Measurements from ENCODE around the gene CCNY. TPM values are rescaled to one million over a fixed set of nuclear protein-coding genes. Genes with fewer than 3 reads are reported as not detected.

The CCNY gene
- total RNA-seq, 4 donors from 2014 or later, result 23.3 to 72.3 (median 26.7) TPM

DNA sequence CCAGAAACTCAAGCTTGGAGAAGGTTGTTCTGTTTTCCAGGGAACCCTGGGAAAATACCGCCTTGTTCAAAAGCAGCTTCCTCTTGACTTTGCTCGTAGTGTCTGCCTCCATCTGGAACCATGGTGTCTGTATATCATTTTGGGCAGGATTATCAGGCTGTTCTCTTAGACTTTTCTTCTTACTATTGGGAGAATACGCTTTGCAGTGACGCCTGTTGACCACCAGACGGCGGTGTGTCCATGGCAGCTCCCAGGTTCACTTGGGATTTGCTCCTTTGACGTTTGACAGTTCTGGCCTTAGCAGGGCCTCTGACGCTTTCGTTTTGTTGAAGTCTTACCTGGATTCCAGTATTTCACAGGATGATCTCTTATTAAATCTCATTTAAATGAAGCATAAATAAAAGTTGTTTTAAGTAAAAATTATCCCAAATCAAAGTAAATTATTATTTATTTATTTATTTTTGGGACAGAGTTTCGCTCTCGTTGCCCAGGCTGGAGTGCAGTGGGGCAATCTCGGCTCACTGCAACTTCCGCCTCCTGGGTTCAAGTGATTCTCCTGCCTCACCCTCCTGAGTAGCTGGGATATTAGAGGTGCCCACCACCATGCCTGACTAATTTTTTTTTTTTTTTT, 227.1 kb downstream of the CCNY start:
- WGBS, 2 donors, result 49 to 52% methylated on average over 13 of the region's 13 CpGs
- peak in 1 of 2 donors; percentile 91 for DNase-seq (ENCODE audit: low spot score in 2 of 2)
- intact Hi-C loops (cut with DNase I; ENCODE audit: low total_unique reads), result no loop called here
- TF ChIP-seq, protein P1, sequence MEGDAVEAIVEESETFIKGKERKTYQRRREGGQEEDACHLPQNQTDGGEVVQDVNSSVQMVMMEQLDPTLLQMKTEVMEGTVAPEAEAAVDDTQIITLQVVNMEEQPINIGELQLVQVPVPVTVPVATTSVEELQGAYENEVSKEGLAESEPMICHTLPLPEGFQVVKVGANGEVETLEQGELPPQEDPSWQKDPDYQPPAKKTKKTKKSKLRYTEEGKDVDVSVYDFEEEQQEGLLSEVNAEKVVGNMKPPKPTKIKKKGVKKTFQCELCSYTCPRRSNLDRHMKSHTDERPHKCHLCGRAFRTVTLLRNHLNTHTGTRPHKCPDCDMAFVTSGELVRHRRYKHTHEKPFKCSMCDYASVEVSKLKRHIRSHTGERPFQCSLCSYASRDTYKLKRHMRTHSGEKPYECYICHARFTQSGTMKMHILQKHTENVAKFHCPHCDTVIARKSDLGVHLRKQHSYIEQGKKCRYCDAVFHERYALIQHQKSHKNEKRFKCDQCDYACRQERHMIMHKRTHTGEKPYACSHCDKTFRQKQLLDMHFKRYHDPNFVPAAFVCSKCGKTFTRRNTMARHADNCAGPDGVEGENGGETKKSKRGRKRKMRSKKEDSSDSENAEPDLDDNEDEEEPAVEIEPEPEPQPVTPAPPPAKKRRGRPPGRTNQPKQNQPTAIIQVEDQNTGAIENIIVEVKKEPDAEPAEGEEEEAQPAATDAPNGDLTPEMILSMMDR (IDR thresholded peaks at IDR 0.05), result peak in 1 of 3 donors; percentile 50
- TF ChIP-seq POLR2A (IDR thresholded peaks at IDR 0.05), result no peak
- no peak overlapping the region for H3K4me3 ChIP-seq (ENCODE audit: low read depth, poor library complexity, severe bottlenecking)

DNA sequence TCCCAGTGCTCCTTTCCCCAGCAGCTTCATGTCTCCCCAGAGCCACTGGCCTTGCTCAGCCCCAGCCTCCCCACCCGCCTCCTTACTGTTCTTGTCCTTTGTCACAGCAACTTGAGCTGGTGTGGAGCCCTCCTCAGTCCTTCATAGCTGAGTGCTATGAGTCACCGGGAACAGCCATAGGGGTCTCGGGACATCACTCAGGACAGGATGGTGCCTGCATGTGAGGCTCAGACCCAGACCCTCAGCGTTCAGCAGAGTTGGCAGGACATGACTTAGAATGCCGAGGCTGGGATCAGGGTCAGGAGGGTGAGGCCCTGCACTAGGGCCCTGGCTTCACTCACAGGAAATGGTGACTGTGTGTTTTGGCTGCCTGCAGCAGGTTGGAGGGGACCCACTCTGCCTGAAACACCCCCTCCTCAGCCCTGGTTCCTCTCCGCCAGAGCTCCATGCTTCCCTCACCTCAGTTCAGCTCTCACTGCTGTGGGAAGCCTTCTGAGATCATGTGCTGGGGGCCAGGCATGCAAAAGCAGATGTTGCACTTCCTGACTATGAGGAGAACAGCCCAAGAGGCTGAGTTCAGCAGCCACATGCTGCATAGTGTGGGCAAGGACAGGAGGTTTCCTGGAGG, 228.1 kb downstream of the CCNY start:
- intact Hi-C loops (cut with DNase I; ENCODE audit: low total_unique reads), result no loop called here
- WGBS, 2 donors, result 65 to 82% methylated on average over 6 of the region's 6 CpGs
- no peak overlapping the region for H3K4me3 ChIP-seq (ENCODE audit: low read depth, poor library complexity, severe bottlenecking)
- no peak for TF ChIP-seq POLR2A (IDR thresholded peaks at IDR 0.05)
- TF ChIP-seq, protein P1 (IDR thresholded peaks at IDR 0.05), result no peak
- peak in 1 of 2 donors; percentile 85 for DNase-seq (ENCODE audit: low spot score in 2 of 2)

DNA sequence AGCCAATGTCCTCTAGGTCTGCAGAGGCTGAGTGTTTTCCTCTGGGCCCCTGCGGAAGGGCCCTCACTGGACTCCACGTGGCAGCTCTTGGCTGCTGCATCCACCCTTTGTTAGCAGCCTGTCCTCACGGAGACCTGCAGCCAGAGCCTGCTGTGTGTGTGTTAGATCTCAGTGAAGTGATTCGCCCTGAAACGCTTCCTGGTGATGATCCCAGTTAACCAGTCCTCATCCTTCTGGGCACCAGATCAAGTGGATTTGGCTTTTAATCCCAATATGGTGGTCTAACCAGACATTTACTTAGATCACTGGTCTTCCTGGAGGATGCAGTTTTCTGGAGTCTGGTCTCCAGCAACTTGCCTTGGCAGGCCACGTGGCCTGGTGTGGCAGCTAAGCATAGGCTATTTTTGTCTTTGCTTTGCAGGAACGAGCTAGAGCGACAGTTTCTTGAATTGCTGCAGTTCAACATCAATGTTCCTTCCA, 229.3 kb downstream of the CCNY start:
- WGBS, 2 donors, result 70 to 81% methylated on average over 7 to 8 of the region's 8 CpGs
- no peak overlapping the region for H3K4me3 ChIP-seq (ENCODE audit: low read depth, poor library complexity, severe bottlenecking)
- intact Hi-C loops (cut with DNase I; ENCODE audit: low total_unique reads), result no loop called here
- peak in 1 of 2 donors; percentile 29 for DNase-seq (ENCODE audit: low spot score in 2 of 2)
- TF ChIP-seq, protein P1 (IDR thresholded peaks at IDR 0.05), result no peak
- no peak for TF ChIP-seq POLR2A (IDR thresholded peaks at IDR 0.05)

DNA sequence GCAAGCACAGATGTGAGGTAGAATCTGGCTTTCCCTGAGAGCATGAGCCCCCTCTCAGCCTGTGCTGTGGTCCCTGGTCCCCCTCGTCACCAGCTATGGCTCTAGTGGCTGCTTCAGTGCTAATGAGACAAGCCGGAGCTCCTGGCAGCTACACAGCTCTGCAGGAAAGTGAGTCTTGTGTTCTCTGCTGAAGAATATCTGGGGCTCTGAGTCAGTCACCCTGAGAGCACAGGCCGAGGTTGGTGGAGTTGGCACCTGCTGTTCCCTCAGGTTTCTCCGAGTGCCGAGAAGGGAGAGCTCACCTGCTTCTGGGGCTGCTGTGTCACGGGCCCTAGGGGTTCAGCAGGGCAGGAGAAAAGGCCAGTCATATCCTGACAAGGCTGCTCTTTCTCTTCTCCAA, 231.6 kb downstream of the CCNY start:
- H3K4me3 ChIP-seq (ENCODE audit: low read depth, poor library complexity, severe bottlenecking), result no peak overlapping the region
- TF ChIP-seq, protein P1 (IDR thresholded peaks at IDR 0.05), result no peak
- no peak for TF ChIP-seq POLR2A (IDR thresholded peaks at IDR 0.05)
- DNase-seq (ENCODE audit: low spot score in 2 of 2), result peak in 1 of 2 donors; percentile 32
- WGBS, 2 donors, result 90 to 93% methylated on average over 6 of the region's 6 CpGs
- intact Hi-C loops (cut with DNase I; ENCODE audit: low total_unique reads), result no loop called here

DNA sequence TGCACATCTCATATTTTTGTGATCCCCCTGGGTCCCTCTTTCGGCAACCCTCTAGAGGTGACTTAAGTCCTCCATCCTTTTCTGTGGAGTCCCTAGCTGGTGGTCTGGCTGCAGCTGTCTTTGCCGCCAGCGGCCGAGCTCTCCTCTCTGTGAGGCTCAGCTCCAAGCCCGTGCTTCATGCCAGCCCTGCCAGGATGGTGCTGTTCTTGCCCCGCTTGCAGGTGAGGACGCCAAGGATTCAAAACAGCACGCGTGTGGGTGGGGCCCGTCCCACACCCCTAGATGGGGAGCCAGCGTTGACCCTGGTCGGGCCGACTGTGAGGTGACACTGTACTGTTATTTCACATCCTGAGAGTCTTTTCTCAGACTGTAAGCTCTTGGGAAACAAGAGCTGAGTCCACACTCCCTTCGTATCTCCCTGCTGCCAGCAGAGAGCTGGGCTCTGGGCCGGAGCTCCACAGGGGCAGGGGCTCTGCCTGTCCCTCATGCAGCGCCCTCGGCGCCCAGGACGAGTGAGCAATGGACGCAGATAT, 232.2 kb downstream of the CCNY start:
- TF ChIP-seq POLR2A (IDR thresholded peaks at IDR 0.05), result no peak
- TF ChIP-seq, protein P1 (IDR thresholded peaks at IDR 0.05), result no peak
- DNase-seq (ENCODE audit: low spot score in 2 of 2), result peak in 1 of 2 donors; percentile 80
- WGBS, 2 donors, result 94 to 95% methylated on average over 20 of the region's 20 CpGs
- no peak overlapping the region for H3K4me3 ChIP-seq (ENCODE audit: low read depth, poor library complexity, severe bottlenecking)
- intact Hi-C loops (cut with DNase I; ENCODE audit: low total_unique reads), result no loop called here

Measured in lower leg skin (tissue), 4 donors.